ENCODE measurements around the gene SLC38A3. TPM values are rescaled to one million over a fixed set of nuclear protein-coding genes. Genes with fewer than 3 reads are reported as not detected.

SLC38A3 gene
- total and polyA plus RNA-seq, 2 of the 8 experiments (the other 6 are each of a cell fraction or from before 2014, with no cell fraction given) = 1.2 to 3.7 TPM

DNA sequence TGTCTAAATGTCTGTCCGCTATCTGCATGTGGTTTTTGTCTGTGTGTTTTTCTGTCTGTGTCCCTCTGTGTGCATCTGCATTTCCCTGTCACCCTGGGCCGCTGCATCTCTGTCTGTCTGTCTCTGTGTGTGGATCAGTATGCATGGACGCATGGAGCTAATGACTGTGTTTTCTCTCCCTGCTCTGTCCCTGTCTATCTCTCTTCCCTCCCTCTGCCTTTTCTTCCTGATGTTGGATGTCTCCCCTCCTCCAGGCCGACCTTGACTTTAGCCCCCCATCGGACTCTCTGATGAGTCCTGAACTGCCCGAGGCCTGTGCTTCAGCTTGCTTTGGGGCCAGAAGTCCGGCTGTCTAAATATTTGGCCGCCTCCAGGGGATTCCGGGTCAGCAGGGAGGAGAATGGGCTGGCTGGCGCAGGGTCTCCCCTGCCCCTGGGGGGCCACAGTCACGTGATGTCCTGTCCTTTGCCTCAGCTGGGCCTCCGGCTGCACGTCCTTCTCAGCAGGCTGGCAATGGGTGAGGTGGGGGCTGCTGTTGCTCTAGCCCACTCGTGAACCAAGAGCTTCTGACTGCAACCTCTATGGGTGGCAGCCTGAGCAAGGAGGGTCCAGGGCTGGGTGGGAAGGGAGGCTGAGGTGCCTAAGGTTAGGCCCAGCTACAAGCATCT lies 3.7 kb downstream of the SLC38A3 start:
- FAIRE-seq (no peak), DNase-seq (ENCODE audit: low read depth in 1 of 2, low spot score in 2 of 2) (no peak)
- H3K27me3 ChIP-seq (replicated peaks in 1 of 4; ENCODE audit: control insufficient read depth in 3 of 4, extremely low read depth in 1 of 4, insufficient read depth in 3 of 4, low read length in 3 of 4) = peaks cover 2 to 28% (median 21%) of the 10 kb centered on the region in 4 experiments
- H3K23me2 ChIP-seq (ENCODE audit: low read depth, low read length) = peaks cover 6% of the 10 kb centered on the region
- H2BK120ac ChIP-seq (replicated peaks; ENCODE audit: low read depth, low read length) = peak overlapping the region; percentile 77
- H3K18ac ChIP-seq (ENCODE audit: extremely low read depth, low read length) = no peak overlapping the region
- no peak overlapping the region for H3K9ac ChIP-seq (replicated peaks in 1 of 4; ENCODE audit: extremely low read depth in 1 of 4, low read depth in 3 of 4, low read length in 3 of 4)
- H3K4me2 ChIP-seq (ENCODE audit: insufficient read depth in 1 of 2, low read depth in 2 of 2, low read length in 2 of 2) = no peak overlapping the region
- H4K20me1 ChIP-seq (replicated peaks in 1 of 2; ENCODE audit: control insufficient read depth in 1 of 2, insufficient read depth in 2 of 2, low read length in 2 of 2) = no peaks in the 10 kb centered on the region
- peaks cover 0 to 28% (median 19%) of the 10 kb centered on the region in 4 experiments; a peak in 6 of 7 replicates for H3K4me1 ChIP-seq (replicated peaks in 1 of 4; ENCODE audit: control insufficient read depth in 3 of 4, insufficient read depth in 4 of 4, low read length in 3 of 4)
- H3K23ac ChIP-seq (ENCODE audit: insufficient read length) = no peak overlapping the region
- H3K4ac ChIP-seq (replicated peaks; ENCODE audit: insufficient read length, low read depth, low read length) = no peak overlapping the region
- no peak overlapping the region for H2BK5ac ChIP-seq (ENCODE audit: low read depth, low read length)
- POLR2A ChIA-PET (ENCODE audit: partially characterized antibody) = interaction anchor here (0.8 to 4.3 kb wide), 2 partner anchors 13 to 17 kb away, joined by 3 to 20 read pairs; no protein-coding TSS in a partner anchor
- no peak overlapping the region for H3K14ac ChIP-seq (ENCODE audit: insufficient read length)
- WGBS, 2 experiments (ENCODE audit: extremely low coverage in 1 of 2, insufficient coverage in 1 of 2, insufficient read length in 1 of 2, insufficient replicate concordance in 2 of 2, low coverage in 1 of 2, low lambda C conversion rate in 2 of 2, missing lambda C conversion rate in 1 of 2) = 85% methylated on average over 13 of the region's 14 CpGs; no CpG with 5 or more reads in 1 of the 2 experiments
- 0 out of 2 replicates have a peak overlapping the region, but pooled peaks have one; percentile 50 for H2BK12ac ChIP-seq (ENCODE audit: low read depth, low read length)
- no peaks in the 10 kb centered on the region for H3K9me3 ChIP-seq (ENCODE audit: insufficient read depth in 2 of 2, low read depth in 1 of 2, low read length in 1 of 2)
- H3K79me2 ChIP-seq (ENCODE audit: control insufficient read depth in 1 of 2, insufficient read depth in 2 of 2, low read length in 2 of 2) = no peaks in the 10 kb centered on the region
- H2BK15ac ChIP-seq (ENCODE audit: low read length) = peak overlapping the region; percentile 40; the same call in 1 of the 2 replicates
- no peaks in the 10 kb centered on the region for H3K36me3 ChIP-seq (ENCODE audit: control insufficient read depth in 2 of 4, insufficient read depth in 4 of 4, low read length in 3 of 4)
- H4K91ac ChIP-seq (replicated peaks; ENCODE audit: insufficient read length, low read length) = no peak overlapping the region
- H3K79me1 ChIP-seq (ENCODE audit: low read depth, low read length) = no peaks in the 10 kb centered on the region
- H4K5ac ChIP-seq (ENCODE audit: insufficient read length, low read depth, low read length) = no peak overlapping the region
- CTCF ChIA-PET (ENCODE audit: partially characterized antibody) = interaction anchor here (0.6 to 48.1 kb wide), 10 partner anchors 3 to 399 kb away, joined by 3 to 2149 read pairs (median 6); partner anchors contain the start of genes GNAI2, GNAT1, HYAL2 and LSMEM2
- no peak overlapping the region for H3K56ac ChIP-seq (replicated peaks; ENCODE audit: insufficient read length, low read depth, low read length)
- no peak overlapping the region for H2AK5ac ChIP-seq (ENCODE audit: low read depth, low read length)
- no peak overlapping the region for H3K27ac ChIP-seq (ENCODE audit: low read depth, low read length)
- no peak overlapping the region for H3K4me3 ChIP-seq (ENCODE audit: extremely low read depth in 1 of 4, insufficient read depth in 2 of 4, low read depth in 3 of 4, low read length in 4 of 4)
- peak overlapping the region; percentile 35; the same call in 1 of the 2 replicates for H4K8ac ChIP-seq (ENCODE audit: extremely low read depth, insufficient read depth, low read length)
- no peak overlapping the region for H2AFZ ChIP-seq (ENCODE audit: low read length)
- H2BK20ac ChIP-seq (ENCODE audit: low read length) = no peak overlapping the region
- no peak for TF ChIP-seq SP1 (IDR thresholded peaks at IDR 0.05; ENCODE audit: low read depth, low read length)
- TF ChIP-seq EGR1 (IDR thresholded peaks at IDR 0.05; ENCODE audit: borderline replicate concordance, low read depth, low read length) = no peak
- TF ChIP-seq, protein P1, sequence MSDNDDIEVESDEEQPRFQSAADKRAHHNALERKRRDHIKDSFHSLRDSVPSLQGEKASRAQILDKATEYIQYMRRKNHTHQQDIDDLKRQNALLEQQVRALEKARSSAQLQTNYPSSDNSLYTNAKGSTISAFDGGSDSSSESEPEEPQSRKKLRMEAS (IDR thresholded peaks at IDR 0.05) = no peak
- TF ChIP-seq KDM5A (IDR thresholded peaks at IDR 0.05; ENCODE audit: low read length) = no peak
- TF ChIP-seq ASH2L (IDR thresholded peaks at IDR 0.05; ENCODE audit: low read length) = no peak
- TF ChIP-seq SIRT6 (IDR thresholded peaks at IDR 0.05; ENCODE audit: low read length) = no peak
- TF ChIP-seq RNF2 (IDR thresholded peaks at IDR 0.05; ENCODE audit: borderline replicate concordance, low read depth, low read length, missing control alignments, poor library complexity, severe bottlenecking) = no peak
- TF ChIP-seq HDAC6 (IDR thresholded peaks at IDR 0.05; ENCODE audit: low read depth, low read length) = no peak
- TF ChIP-seq CBX8 (IDR thresholded peaks at IDR 0.05; ENCODE audit: borderline replicate concordance, low read depth, low read length) = no peak
- TF ChIP-seq, protein P2, sequence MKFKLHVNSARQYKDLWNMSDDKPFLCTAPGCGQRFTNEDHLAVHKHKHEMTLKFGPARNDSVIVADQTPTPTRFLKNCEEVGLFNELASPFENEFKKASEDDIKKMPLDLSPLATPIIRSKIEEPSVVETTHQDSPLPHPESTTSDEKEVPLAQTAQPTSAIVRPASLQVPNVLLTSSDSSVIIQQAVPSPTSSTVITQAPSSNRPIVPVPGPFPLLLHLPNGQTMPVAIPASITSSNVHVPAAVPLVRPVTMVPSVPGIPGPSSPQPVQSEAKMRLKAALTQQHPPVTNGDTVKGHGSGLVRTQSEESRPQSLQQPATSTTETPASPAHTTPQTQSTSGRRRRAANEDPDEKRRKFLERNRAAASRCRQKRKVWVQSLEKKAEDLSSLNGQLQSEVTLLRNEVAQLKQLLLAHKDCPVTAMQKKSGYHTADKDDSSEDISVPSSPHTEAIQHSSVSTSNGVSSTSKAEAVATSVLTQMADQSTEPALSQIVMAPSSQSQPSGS (IDR thresholded peaks at IDR 0.05; ENCODE audit: low read length) = no peak

Measured in H1 (cell line).